ENCODE results near the gene ABHD14A.

ABHD14A gene

GRCh38 chr3:51934139-51934850 lies 40.6 kb upstream of the ABHD14A start:
- H3K9me3 ChIP-seq (ENCODE audit: control insufficient read depth in 5 of 5, low read length in 5 of 5), result no peaks in the 10 kb centered on the region
- no peaks in the 10 kb centered on the region for H3K27me3 ChIP-seq (ENCODE audit: control insufficient read depth in 5 of 5, insufficient read depth in 4 of 5, low read length in 5 of 5)
- peaks cover 0 to 72% (median 67%) of the 10 kb centered on the region in 5 donors for H3K36me3 ChIP-seq (ENCODE audit: control insufficient read depth in 5 of 5, insufficient read depth in 5 of 5, low read length in 5 of 5)

GRCh38 chr3:51934991-51935885 lies 39.6 kb upstream of the ABHD14A start:
- Histone ChIP-seq H3K9ac (ENCODE audit: low read length in 5 of 5) (no peak overlapping the region), H3K4me3 (ENCODE audit: low read depth in 1 of 5, low read length in 5 of 5) (no peak overlapping the region), H3K27ac (ENCODE audit: low read depth, low read length) (no peak overlapping the region), H3K36me3 (ENCODE audit: control insufficient read depth in 5 of 5, insufficient read depth in 5 of 5, low read length in 5 of 5) (peaks cover 0 to 72% (median 67%) of the 10 kb centered on the region in 5 donors), H3K4me1 (ENCODE audit: control insufficient read depth in 5 of 5, insufficient read depth in 5 of 5, low read length in 5 of 5) (peaks cover 0 to 14% (median under 1%) of the 10 kb centered on the region in 5 donors), H3K9me3 (ENCODE audit: control insufficient read depth in 5 of 5, low read length in 5 of 5) (no peaks in the 10 kb centered on the region), H3K27me3 (ENCODE audit: control insufficient read depth in 5 of 5, insufficient read depth in 4 of 5, low read length in 5 of 5) (no peaks in the 10 kb centered on the region)

More at GRCh38 chr3:51934139-51934850, 40.6 kb upstream of the ABHD14A start:
- Histone ChIP-seq H3K9ac (ENCODE audit: low read length in 5 of 5) (no peak overlapping the region), H3K4me3 (ENCODE audit: low read depth in 1 of 5, low read length in 5 of 5) (no peak overlapping the region), H3K4me1 (ENCODE audit: control insufficient read depth in 5 of 5, insufficient read depth in 5 of 5, low read length in 5 of 5) (peaks cover 0 to 8% (median 0%) of the 10 kb centered on the region in 5 donors), H3K27ac (ENCODE audit: low read depth, low read length) (no peak overlapping the region)

GRCh38 chr3:51935886-51936755 lies 38.7 kb upstream of the ABHD14A start:
- Histone ChIP-seq H3K27ac (ENCODE audit: low read depth, low read length) (no peak overlapping the region), H3K36me3 (ENCODE audit: control insufficient read depth in 5 of 5, insufficient read depth in 5 of 5, low read length in 5 of 5) (peaks cover 0 to 70% (median 65%) of the 10 kb centered on the region in 5 donors), H3K4me1 (ENCODE audit: control insufficient read depth in 5 of 5, insufficient read depth in 5 of 5, low read length in 5 of 5) (peaks cover under 1 to 23% (median 9%) of the 10 kb centered on the region in 5 donors), H3K9me3 (ENCODE audit: control insufficient read depth in 5 of 5, low read length in 5 of 5) (no peaks in the 10 kb centered on the region), H3K27me3 (ENCODE audit: control insufficient read depth in 5 of 5, insufficient read depth in 4 of 5, low read length in 5 of 5) (no peaks in the 10 kb centered on the region), H3K4me3 (ENCODE audit: low read depth in 1 of 5, low read length in 5 of 5) (no peak overlapping the region), H3K9ac (ENCODE audit: low read length in 5 of 5) (no peak overlapping the region)

GRCh38 chr3:51937014-51937413 lies 37.9 kb upstream of the ABHD14A start:
- Histone ChIP-seq H3K4me3 (ENCODE audit: low read depth in 1 of 5, low read length in 5 of 5) (no peak overlapping the region), H3K9me3 (ENCODE audit: control insufficient read depth in 5 of 5, low read length in 5 of 5) (no peaks in the 10 kb centered on the region), H3K36me3 (ENCODE audit: control insufficient read depth in 5 of 5, insufficient read depth in 5 of 5, low read length in 5 of 5) (peaks cover 0 to 67% (median 64%) of the 10 kb centered on the region in 5 donors), H3K27me3 (ENCODE audit: control insufficient read depth in 5 of 5, insufficient read depth in 4 of 5, low read length in 5 of 5) (no peaks in the 10 kb centered on the region), H3K9ac (ENCODE audit: low read length in 5 of 5) (no peak overlapping the region), H3K27ac (ENCODE audit: low read depth, low read length) (no peak overlapping the region), H3K4me1 (ENCODE audit: control insufficient read depth in 5 of 5, insufficient read depth in 5 of 5, low read length in 5 of 5) (peaks cover 2 to 28% (median 15%) of the 10 kb centered on the region in 5 donors)

- no peak overlapping the region for H3K9ac ChIP-seq (ENCODE audit: low read length in 5 of 5)
- no peaks in the 10 kb centered on the region for H3K9me3 ChIP-seq (ENCODE audit: control insufficient read depth in 5 of 5, low read length in 5 of 5)
- H3K27me3 ChIP-seq (ENCODE audit: control insufficient read depth in 5 of 5, insufficient read depth in 4 of 5, low read length in 5 of 5), result no peaks in the 10 kb centered on the region
- H3K4me1 ChIP-seq (ENCODE audit: control insufficient read depth in 5 of 5, insufficient read depth in 5 of 5, low read length in 5 of 5), result peaks cover 2 to 35% (median 22%) of the 10 kb centered on the region in 5 donors
- H3K27ac ChIP-seq (ENCODE audit: low read depth, low read length), result no peak overlapping the region
- peaks cover 0 to 62% (median 59%) of the 10 kb centered on the region in 5 donors for H3K36me3 ChIP-seq (ENCODE audit: control insufficient read depth in 5 of 5, insufficient read depth in 5 of 5, low read length in 5 of 5)
- no peak overlapping the region for H3K4me3 ChIP-seq (ENCODE audit: low read depth in 1 of 5, low read length in 5 of 5)
These were observed 37.0 kb upstream of the ABHD14A start for GRCh38 chr3:51937611-51938450.

DNA sequence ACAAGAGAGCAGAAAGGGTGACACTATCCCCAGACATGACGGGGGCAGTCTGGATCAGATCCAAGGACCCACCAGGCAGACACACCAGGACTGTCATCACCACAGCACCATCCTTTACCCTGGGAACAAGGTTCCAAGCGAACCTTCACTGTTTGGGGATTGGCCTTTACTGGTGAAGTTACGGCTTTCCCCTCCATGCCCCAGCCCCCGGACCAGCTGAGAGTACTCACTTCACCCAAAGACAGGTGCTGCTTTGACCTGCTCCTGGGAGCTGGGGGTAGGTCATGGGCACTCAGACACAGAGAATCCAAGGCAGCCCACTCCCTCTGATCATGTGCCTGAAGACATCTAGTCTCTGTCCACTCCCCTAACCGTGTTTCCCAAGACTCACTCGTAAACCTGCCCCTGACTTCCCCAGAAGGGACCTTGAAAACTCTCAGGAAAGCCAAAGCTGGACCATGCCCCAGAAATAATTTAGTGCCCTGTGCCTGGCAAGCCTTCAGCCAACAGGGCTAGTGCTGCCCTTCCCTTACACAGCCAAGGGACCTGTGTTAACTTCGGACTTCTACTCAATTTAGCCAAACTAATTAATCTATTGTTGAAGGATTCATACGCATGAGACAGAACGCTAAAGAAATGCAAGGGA lies 36.0 kb upstream of the ABHD14A start:
- Histone ChIP-seq H3K4me3 (ENCODE audit: low read depth in 1 of 5, low read length in 5 of 5) (no peak overlapping the region), H3K9ac (ENCODE audit: low read length in 5 of 5) (peak overlapping the region in 1 of 5 donors; percentile 11), H3K36me3 (ENCODE audit: control insufficient read depth in 5 of 5, insufficient read depth in 5 of 5, low read length in 5 of 5) (peaks cover 0 to 51% (median 48%) of the 10 kb centered on the region in 5 donors), H3K27ac (ENCODE audit: low read depth, low read length) (no peak overlapping the region), H3K4me1 (ENCODE audit: control insufficient read depth in 5 of 5, insufficient read depth in 5 of 5, low read length in 5 of 5) (peaks cover 4 to 44% (median 31%) of the 10 kb centered on the region in 5 donors), H3K27me3 (ENCODE audit: control insufficient read depth in 5 of 5, insufficient read depth in 4 of 5, low read length in 5 of 5) (no peaks in the 10 kb centered on the region), H3K9me3 (ENCODE audit: control insufficient read depth in 5 of 5, low read length in 5 of 5) (no peaks in the 10 kb centered on the region)

GRCh38 chr3:51940648-51941462 lies 34.0 kb upstream of the ABHD14A start:
- no peaks in the 10 kb centered on the region for H3K27me3 ChIP-seq (ENCODE audit: control insufficient read depth in 5 of 5, insufficient read depth in 4 of 5, low read length in 5 of 5)
- H3K36me3 ChIP-seq (ENCODE audit: control insufficient read depth in 5 of 5, insufficient read depth in 5 of 5, low read length in 5 of 5), result peaks cover 0 to 45% (median 38%) of the 10 kb centered on the region in 5 donors
- H3K9ac ChIP-seq (ENCODE audit: low read length in 5 of 5), result peak overlapping the region in 4 of 5 donors; percentile 76 to 82 (median 80)
- peak overlapping the region; percentile 62 for H3K27ac ChIP-seq (ENCODE audit: low read depth, low read length)
- peak overlapping the region; percentile 68 to 79 (median 73) for H3K4me3 ChIP-seq (ENCODE audit: low read depth in 1 of 5, low read length in 5 of 5)
- peaks cover 4 to 44% (median 31%) of the 10 kb centered on the region in 5 donors for H3K4me1 ChIP-seq (ENCODE audit: control insufficient read depth in 5 of 5, insufficient read depth in 5 of 5, low read length in 5 of 5)
- no peaks in the 10 kb centered on the region for H3K9me3 ChIP-seq (ENCODE audit: control insufficient read depth in 5 of 5, low read length in 5 of 5)

- peak overlapping the region in 4 of 5 donors; percentile 76 to 82 (median 80) for H3K9ac ChIP-seq (ENCODE audit: low read length in 5 of 5)
- H3K9me3 ChIP-seq (ENCODE audit: control insufficient read depth in 5 of 5, low read length in 5 of 5), result no peaks in the 10 kb centered on the region
- peak overlapping the region; percentile 62 for H3K27ac ChIP-seq (ENCODE audit: low read depth, low read length)
- peaks cover 0 to 45% (median 37%) of the 10 kb centered on the region in 5 donors for H3K36me3 ChIP-seq (ENCODE audit: control insufficient read depth in 5 of 5, insufficient read depth in 5 of 5, low read length in 5 of 5)
- no peaks in the 10 kb centered on the region for H3K27me3 ChIP-seq (ENCODE audit: control insufficient read depth in 5 of 5, insufficient read depth in 4 of 5, low read length in 5 of 5)
- H3K4me1 ChIP-seq (ENCODE audit: control insufficient read depth in 5 of 5, insufficient read depth in 5 of 5, low read length in 5 of 5), result peaks cover 4 to 44% (median 31%) of the 10 kb centered on the region in 5 donors
- H3K4me3 ChIP-seq (ENCODE audit: low read depth in 1 of 5, low read length in 5 of 5), result peak overlapping the region; percentile 68 to 79 (median 73)
These were observed 33.4 kb upstream of the ABHD14A start for GRCh38 chr3:51941463-51941797.
